Measurements from ENCODE around the gene CNIH3. TPM values are rescaled to one million over a fixed set of nuclear protein-coding genes. Genes with fewer than 3 reads are reported as not detected.

CNIH3 gene
- total and polyA plus RNA-seq, 2 of the 4 experiments (the other 2 are of a cell fraction): 2.0 to 2.9 TPM

DNA sequence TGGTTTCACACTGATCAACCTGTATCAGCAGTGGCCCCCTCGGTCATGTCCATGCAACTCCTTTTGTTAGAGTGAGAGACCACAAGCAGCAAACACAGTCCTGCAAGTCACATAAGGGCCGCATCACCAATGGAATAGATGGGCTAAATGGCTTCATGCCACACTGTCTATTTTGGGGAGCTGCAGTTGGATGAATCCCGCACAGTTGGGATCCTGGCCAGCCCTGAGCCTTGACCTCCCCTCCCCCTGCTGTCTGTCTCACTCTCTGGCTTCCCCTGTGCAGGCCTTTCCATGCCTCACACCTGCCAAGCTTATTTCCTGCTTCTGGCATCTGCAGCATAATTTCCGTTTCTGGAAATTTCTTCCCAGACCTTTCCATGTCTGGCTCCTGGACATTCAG, 57.0 kb downstream of the CNIH3 start:
- H4K91ac ChIP-seq (ENCODE audit: insufficient read depth, low read depth, low read length): no peak overlapping the region
- H3K23ac ChIP-seq (ENCODE audit: low read depth, low read length): no peak overlapping the region
- peaks cover 0 to 13% of the 10 kb centered on the region in 2 experiments; a peak in 1 of 4 replicates for H3K79me1 ChIP-seq (ENCODE audit: low read depth in 1 of 2, low read length in 2 of 2)
- no peak overlapping the region for H3K4me2 ChIP-seq (ENCODE audit: low read depth, low read length)
- H3K27me3 ChIP-seq (ENCODE audit: control insufficient read depth, insufficient read depth, low read length): no peaks in the 10 kb centered on the region; the same call in 1 of the 2 replicates
- no peak overlapping the region for H3K56ac ChIP-seq (ENCODE audit: extremely low read depth, insufficient read depth, low read length)
- H3K9me1 ChIP-seq (ENCODE audit: insufficient read depth, low read length): no peaks in the 10 kb centered on the region
- no peak overlapping the region for H3K9ac ChIP-seq (ENCODE audit: low read depth, low read length)
- H3K14ac ChIP-seq (replicated peaks; ENCODE audit: low read depth, low read length): no peak overlapping the region
- no peak overlapping the region for H2BK120ac ChIP-seq (ENCODE audit: low read depth, low read length)
- H3K27ac ChIP-seq (ENCODE audit: insufficient read depth, low read length): no peak overlapping the region
- no peaks in the 10 kb centered on the region for H4K20me1 ChIP-seq (ENCODE audit: insufficient read depth, low read length)
- no peak overlapping the region for H2BK20ac ChIP-seq (ENCODE audit: low read depth, low read length)
- no peak for DNase-seq
- BruUV-seq (replicated peaks): no TSS peak
- no peak overlapping the region for H3K18ac ChIP-seq (ENCODE audit: low read depth, low read length)
- no peak overlapping the region for H2AFZ ChIP-seq (replicated peaks; ENCODE audit: low read length, poor library complexity)
- H4K8ac ChIP-seq (ENCODE audit: low read depth in 2 of 2, low read length in 2 of 2): no peak overlapping the region
- dilution Hi-C loops (cut with HindIII; ENCODE audit: low sequenced_read_pairs, unreplicated experiment): no loop called here
- H2BK15ac ChIP-seq (ENCODE audit: low read depth, low read length): no peak overlapping the region
- H2AK5ac ChIP-seq (ENCODE audit: low read depth, low read length): no peak overlapping the region
- H3K4me3 ChIP-seq (ENCODE audit: insufficient read depth, low read depth, low read length): no peak overlapping the region
- WGBS, 2 experiments (ENCODE audit: extremely low coverage in 2 of 2, insufficient read length in 1 of 2): 20% methylated on average over 2 of the region's 4 CpGs; no CpG with 5 or more reads in 1 of the 2 experiments
- no peak overlapping the region for H4K5ac ChIP-seq (ENCODE audit: low read depth, low read length)
- ChIA-PET POLR2A (ENCODE audit: unreplicated experiment) (no interaction called here), CTCF (no interaction called here)
- no peak for ATAC-seq (ENCODE audit: low read depth)
- in situ Hi-C loops (cut with MboI; ENCODE audit: low sequenced_read_pairs): no loop called here
- H3K4ac ChIP-seq (ENCODE audit: low read depth, low read length): no peak overlapping the region
- H3K36me3 ChIP-seq (ENCODE audit: control insufficient read depth, insufficient read depth, low read length): no peaks in the 10 kb centered on the region
- H2AK9ac ChIP-seq (replicated peaks; ENCODE audit: low read depth, low read length, poor library complexity): no peak overlapping the region
- intact Hi-C loops (cut with micrococcal nuclease): no loop called here
- no peaks in the 10 kb centered on the region for H3K9me3 ChIP-seq (ENCODE audit: control insufficient read depth, insufficient read depth, low read length)
- no peak overlapping the region for H2BK5ac ChIP-seq (ENCODE audit: low read depth, low read length, poor library complexity, severe bottlenecking)
- no peak for TF ChIP-seq POLR2A (IDR thresholded peaks at IDR 0.05; ENCODE audit: low read depth, low read length)
- TF ChIP-seq BHLHE40 (IDR thresholded peaks at IDR 0.05; ENCODE audit: low read depth, low read length): no peak
- TF ChIP-seq CHD1 (IDR thresholded peaks at IDR 0.05; ENCODE audit: low read depth, low read length): no peak
- no peak for TF ChIP-seq RFX5 (IDR thresholded peaks at IDR 0.05; ENCODE audit: low read depth, low read length)
- no peak for TF ChIP-seq CTCF (conservative IDR thresholded peaks at IDR 0.05; ENCODE audit: low read depth, low read length)
- no peak for TF ChIP-seq SMC3 (IDR thresholded peaks at IDR 0.05; ENCODE audit: low read depth, low read length)
- TF ChIP-seq USF2 (IDR thresholded peaks at IDR 0.05; ENCODE audit: low read depth, low read length): no peak
- no peak for TF ChIP-seq RCOR1 (IDR thresholded peaks at IDR 0.05; ENCODE audit: insufficient replicate concordance, low read length)
- no peak for TF ChIP-seq ELK1 (IDR thresholded peaks at IDR 0.05; ENCODE audit: borderline replicate concordance, low read depth, low read length)
- peaks cover 2% of the 10 kb centered on the region; the same call in 1 of the 2 replicates for H3K4me1 ChIP-seq (ENCODE audit: control insufficient read depth, insufficient read depth, low read length)

All from IMR-90 (cell line).